ENCODE measurements around the gene COL19A1. TPM values are rescaled to one million over a fixed set of nuclear protein-coding genes. Genes with fewer than 3 reads are reported as not detected.

The COL19A1 gene
- total RNA-seq, 2 experiments from 2014 or later, result 0.03 TPM; not detected in 1

GRCh38 chr6:69973138-69973537, 106.8 kb downstream of the COL19A1 start:
- BruUV-seq (replicated peaks), result no TSS peak
- TF ChIP-seq EZH2phosphoT487 (IDR thresholded peaks at IDR 0.05; ENCODE audit: borderline replicate concordance, low read depth, low read length), result no peak
- TF ChIP-seq, protein P1, sequence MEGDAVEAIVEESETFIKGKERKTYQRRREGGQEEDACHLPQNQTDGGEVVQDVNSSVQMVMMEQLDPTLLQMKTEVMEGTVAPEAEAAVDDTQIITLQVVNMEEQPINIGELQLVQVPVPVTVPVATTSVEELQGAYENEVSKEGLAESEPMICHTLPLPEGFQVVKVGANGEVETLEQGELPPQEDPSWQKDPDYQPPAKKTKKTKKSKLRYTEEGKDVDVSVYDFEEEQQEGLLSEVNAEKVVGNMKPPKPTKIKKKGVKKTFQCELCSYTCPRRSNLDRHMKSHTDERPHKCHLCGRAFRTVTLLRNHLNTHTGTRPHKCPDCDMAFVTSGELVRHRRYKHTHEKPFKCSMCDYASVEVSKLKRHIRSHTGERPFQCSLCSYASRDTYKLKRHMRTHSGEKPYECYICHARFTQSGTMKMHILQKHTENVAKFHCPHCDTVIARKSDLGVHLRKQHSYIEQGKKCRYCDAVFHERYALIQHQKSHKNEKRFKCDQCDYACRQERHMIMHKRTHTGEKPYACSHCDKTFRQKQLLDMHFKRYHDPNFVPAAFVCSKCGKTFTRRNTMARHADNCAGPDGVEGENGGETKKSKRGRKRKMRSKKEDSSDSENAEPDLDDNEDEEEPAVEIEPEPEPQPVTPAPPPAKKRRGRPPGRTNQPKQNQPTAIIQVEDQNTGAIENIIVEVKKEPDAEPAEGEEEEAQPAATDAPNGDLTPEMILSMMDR (conservative IDR thresholded peaks at IDR 0.05; ENCODE audit: low read length), result no peak
- Histone ChIP-seq H2AFZ (ENCODE audit: low read length) (no peak overlapping the region), H3K9me2 (ENCODE audit: insufficient read depth, low read length) (no peaks in the 10 kb centered on the region), H3K9me3 (ENCODE audit: low read length) (no peaks in the 10 kb centered on the region), H3K27ac (ENCODE audit: low read depth, low read length, poor library complexity, severe bottlenecking) (no peak overlapping the region), H3K4me1 (ENCODE audit: insufficient read depth, low read length, poor library complexity, severe bottlenecking) (no peaks in the 10 kb centered on the region), H3K4me2 (ENCODE audit: low read length) (no peak overlapping the region), H3K36me3 (ENCODE audit: insufficient read depth, low read length) (no peaks in the 10 kb centered on the region), H3K79me2 (ENCODE audit: insufficient read depth, low read depth, low read length) (no peaks in the 10 kb centered on the region), H4K20me1 (ENCODE audit: insufficient read depth, low read length) (no peaks in the 10 kb centered on the region), H3K4me3 (ENCODE audit: low read depth, low read length, poor library complexity, severe bottlenecking) (no peak overlapping the region)
- DNase-seq (ENCODE audit: low spot score), result no peak
- ChIA-PET POLR2A (interaction anchor here (0.7 to 1.2 kb wide), 2 partner anchors 13 to 1522 kb away, joined by 3 read pairs; no protein-coding TSS in a partner anchor), CTCF (ENCODE audit: unreplicated experiment) (no interaction called here)
- intact Hi-C loops (cut with micrococcal nuclease; ENCODE audit: unreplicated experiment), result no loop called here

DNA sequence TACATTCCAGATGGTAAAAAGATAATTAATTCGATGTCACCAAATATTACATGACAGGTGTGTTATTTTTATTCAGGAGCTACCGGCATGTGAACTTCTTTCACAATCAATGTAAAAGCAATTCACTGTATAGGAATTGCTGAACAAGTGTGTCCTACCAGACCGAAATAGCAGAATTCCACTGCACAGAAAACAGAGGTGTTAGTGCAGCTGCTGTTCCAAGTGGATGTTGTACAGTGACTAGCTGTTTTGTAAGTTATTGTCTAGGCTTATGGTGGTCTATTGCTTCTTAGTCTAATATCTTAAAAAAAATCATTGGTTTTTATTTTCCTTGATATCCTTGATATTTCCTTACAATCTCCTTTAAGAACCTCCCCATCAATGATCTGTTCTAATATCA, 107.4 kb downstream of the COL19A1 start:
- ChIA-PET CTCF (ENCODE audit: unreplicated experiment) (no interaction called here), POLR2A (interaction anchor here (0.7 kb wide), 2 partner anchors 10 to 1522 kb away, joined by 3 read pairs; no protein-coding TSS in a partner anchor)
- no peaks in the 10 kb centered on the region for H3K9me2 ChIP-seq (ENCODE audit: insufficient read depth, low read length)
- no TSS peak for BruUV-seq (replicated peaks)
- intact Hi-C loops (cut with micrococcal nuclease; ENCODE audit: unreplicated experiment), result no loop called here
- no peak overlapping the region for H3K4me2 ChIP-seq (ENCODE audit: low read length)
- TF ChIP-seq, protein P1 (conservative IDR thresholded peaks at IDR 0.05; ENCODE audit: low read length), result no peak
- TF ChIP-seq EZH2phosphoT487 (IDR thresholded peaks at IDR 0.05; ENCODE audit: borderline replicate concordance, low read depth, low read length), result no peak
- no peak overlapping the region for H2AFZ ChIP-seq (ENCODE audit: low read length)
- H3K4me3 ChIP-seq (ENCODE audit: low read depth, low read length, poor library complexity, severe bottlenecking), result no peak overlapping the region
- H3K79me2 ChIP-seq (ENCODE audit: insufficient read depth, low read depth, low read length), result no peaks in the 10 kb centered on the region
- no peaks in the 10 kb centered on the region for H4K20me1 ChIP-seq (ENCODE audit: insufficient read depth, low read length)
- DNase-seq (ENCODE audit: low spot score), result no peak
- no peaks in the 10 kb centered on the region for H3K36me3 ChIP-seq (ENCODE audit: insufficient read depth, low read length)
- no peaks in the 10 kb centered on the region for H3K9me3 ChIP-seq (ENCODE audit: low read length)
- H3K27ac ChIP-seq (ENCODE audit: low read depth, low read length, poor library complexity, severe bottlenecking), result no peak overlapping the region
- H3K4me1 ChIP-seq (ENCODE audit: insufficient read depth, low read length, poor library complexity, severe bottlenecking), result no peaks in the 10 kb centered on the region

DNA sequence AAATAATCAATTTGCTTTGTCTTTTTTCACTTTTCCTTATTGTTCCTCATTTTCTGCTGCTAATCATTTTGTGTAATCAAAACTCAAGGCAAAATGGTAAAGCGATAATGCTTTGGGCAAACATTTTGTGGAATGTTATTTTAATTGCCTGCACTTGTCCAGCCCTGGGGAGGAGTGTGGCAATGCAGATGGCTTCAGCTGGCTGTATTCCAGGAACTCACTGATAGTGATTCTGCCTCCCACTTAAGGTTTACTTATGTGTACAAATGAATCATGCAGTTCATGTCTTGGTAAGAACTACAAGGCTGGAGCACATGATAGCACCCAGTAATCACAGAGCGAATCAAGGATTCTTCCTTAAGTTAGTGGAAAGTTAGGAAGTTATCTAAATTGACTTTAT, 107.8 kb downstream of the COL19A1 start:
- CTCF ChIA-PET (ENCODE audit: unreplicated experiment), result no interaction called here

More for the DNA sequence above, 107.8 kb downstream of the COL19A1 start:
- Histone ChIP-seq H3K36me3 (ENCODE audit: insufficient read depth, low read length) (no peaks in the 10 kb centered on the region), H2AFZ (ENCODE audit: low read length) (no peak overlapping the region), H3K79me2 (ENCODE audit: insufficient read depth, low read depth, low read length) (no peaks in the 10 kb centered on the region), H3K9me3 (ENCODE audit: low read length) (no peaks in the 10 kb centered on the region), H4K20me1 (ENCODE audit: insufficient read depth, low read length) (no peaks in the 10 kb centered on the region), H3K4me1 (ENCODE audit: insufficient read depth, low read length, poor library complexity, severe bottlenecking) (no peaks in the 10 kb centered on the region), H3K4me2 (ENCODE audit: low read length) (no peak overlapping the region), H3K9me2 (ENCODE audit: insufficient read depth, low read length) (no peaks in the 10 kb centered on the region), H3K27ac (ENCODE audit: low read depth, low read length, poor library complexity, severe bottlenecking) (no peak overlapping the region), H3K4me3 (ENCODE audit: low read depth, low read length, poor library complexity, severe bottlenecking) (no peak overlapping the region)
- intact Hi-C loops (cut with micrococcal nuclease; ENCODE audit: unreplicated experiment), result no loop called here
- BruUV-seq (replicated peaks), result no TSS peak
- POLR2A ChIA-PET, result interaction anchor here (0.7 kb wide), 1 partner anchor 10 kb away, joined by 3 read pairs; no protein-coding TSS in a partner anchor
- no peak for TF ChIP-seq EZH2phosphoT487 (IDR thresholded peaks at IDR 0.05; ENCODE audit: borderline replicate concordance, low read depth, low read length)
- TF ChIP-seq, protein P1 (conservative IDR thresholded peaks at IDR 0.05; ENCODE audit: low read length), result no peak
- no peak for DNase-seq (ENCODE audit: low spot score)
